NCI-H345 treated with DMSO at 0.1 percent for 48 hours (cell line): Measurements from ENCODE around the gene ITGA4.

Source experiments
- DNase-seq: peaks from one replicate; lab custom pipeline; 2025; ENCODE audit not compliant: unreplicated experiment; lab: John Stamatoyannopoulos, UW

The ITGA4 gene

GRCh38 chr2:181499231-181499630 is 42.0 kb downstream of the ITGA4 start:
- no peak for DNase-seq

- DNase-seq: no peak
These were observed 43.0 kb downstream of the ITGA4 start for GRCh38 chr2:181500201-181500600.

DNA sequence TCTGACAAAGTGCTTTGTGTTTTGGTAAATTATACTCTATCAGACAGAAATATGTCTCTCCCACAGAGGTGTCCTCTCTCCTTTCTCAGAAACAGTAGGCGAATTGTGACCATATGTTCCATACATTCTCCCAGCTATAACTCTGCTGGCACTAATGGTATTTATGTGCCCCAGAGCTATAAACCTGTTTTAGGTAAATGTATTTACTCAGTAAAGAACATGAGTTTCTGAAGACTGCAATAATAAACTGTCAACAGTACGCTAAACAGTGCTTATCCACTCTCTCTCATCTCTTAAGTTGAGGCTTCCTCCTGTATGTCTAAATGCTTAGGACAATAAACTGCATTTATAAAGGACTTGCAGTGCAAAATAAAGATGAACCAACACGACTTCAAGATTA is 58.5 kb downstream of the ITGA4 start:
- DNase-seq: no peak

- no peak for DNase-seq
These were observed 59.8 kb downstream of the ITGA4 start for GRCh38 chr2:181516992-181517391.

- DNase-seq: no peak
These were observed 60.6 kb downstream of the ITGA4 start for GRCh38 chr2:181517685-181518301.

GRCh38 chr2:181520253-181520652 is 63.1 kb downstream of the ITGA4 start:
- no peak for DNase-seq

DNA sequence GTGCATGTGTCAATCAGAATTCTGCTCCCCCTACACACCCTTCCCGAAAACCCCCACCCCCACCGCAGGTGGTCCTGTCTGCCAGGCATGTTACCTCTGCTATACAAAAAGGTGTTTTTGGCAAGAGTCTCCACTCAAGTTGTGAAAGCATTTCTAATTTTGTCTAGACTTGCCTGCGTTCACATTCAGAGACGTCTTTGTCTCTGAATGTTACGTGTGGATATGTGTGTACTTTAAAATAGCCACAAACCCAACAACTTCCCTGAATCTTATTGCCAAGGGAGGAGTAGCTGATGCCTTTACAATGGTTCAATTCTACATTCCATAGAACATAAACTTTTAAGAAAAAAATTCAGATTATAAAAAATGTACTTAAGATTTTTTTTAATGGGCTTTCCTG is 66.6 kb downstream of the ITGA4 start:
- no peak for DNase-seq

DNA sequence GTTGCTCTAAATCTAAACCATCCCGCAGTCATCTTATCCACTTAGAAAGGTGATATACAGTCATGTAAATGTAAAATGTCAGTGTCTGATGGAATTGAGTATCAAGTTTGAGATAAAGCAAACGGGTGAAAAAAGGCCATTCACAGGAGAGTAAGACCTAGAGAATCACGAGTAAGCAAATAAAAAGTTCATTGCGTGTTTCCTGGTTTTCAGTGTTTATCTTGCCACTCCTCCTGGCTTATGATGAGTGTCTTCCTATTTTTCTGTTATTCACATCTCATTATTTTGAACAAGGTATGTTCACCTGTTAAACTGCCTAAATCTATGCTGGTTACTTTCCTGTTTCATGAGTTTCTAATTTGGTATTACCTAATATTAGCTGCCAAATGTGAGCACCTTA is 68.8 kb downstream of the ITGA4 start:
- no peak for DNase-seq

GRCh38 chr2:181527058-181527457 is 69.9 kb downstream of the ITGA4 start:
- DNase-seq: no peak

GRCh38 chr2:181528441-181528840 is 71.3 kb downstream of the ITGA4 start:
- DNase-seq: no peak

DNA sequence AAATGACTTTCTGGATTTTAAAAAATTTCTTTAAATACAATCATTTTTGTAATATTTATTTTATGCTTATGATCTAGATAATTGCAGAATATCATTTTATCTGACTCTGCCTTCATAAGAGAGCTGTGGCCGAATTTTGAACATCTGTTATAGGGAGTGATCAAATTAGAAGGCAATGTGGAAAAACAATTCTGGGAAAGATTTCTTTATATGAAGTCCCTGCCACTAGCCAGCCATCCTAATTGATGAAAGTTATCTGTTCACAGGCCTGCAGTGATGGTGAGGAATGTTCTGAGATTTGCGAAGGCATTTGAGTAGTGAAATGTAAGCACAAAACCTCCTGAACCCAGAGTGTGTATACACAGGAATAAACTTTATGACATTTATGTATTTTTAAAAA is 79.5 kb downstream of the ITGA4 start:
- DNase-seq: no peak

- no peak for DNase-seq
These were observed 83.2 kb downstream of the ITGA4 start for GRCh38 chr2:181540421-181540820.

DNA sequence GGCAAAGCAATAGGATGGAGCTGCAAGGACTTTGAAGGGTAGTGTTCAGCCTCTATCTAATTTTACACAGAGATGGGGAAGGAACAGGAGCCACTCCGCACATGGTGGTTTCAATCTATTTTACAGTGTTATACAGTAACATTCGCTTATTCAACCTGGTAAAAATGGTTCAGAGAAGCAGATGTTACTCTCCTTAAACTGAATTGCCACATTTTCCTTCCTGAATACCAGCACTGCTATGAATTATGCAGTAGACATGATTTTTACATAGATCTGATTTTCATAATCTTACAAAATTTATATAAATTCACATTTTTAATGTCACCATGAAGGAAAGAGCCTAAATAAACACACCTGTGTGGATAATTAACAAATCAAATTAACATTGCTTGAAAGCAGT is 85.0 kb downstream of the ITGA4 start:
- no peak for DNase-seq

GRCh38 chr2:181546086-181546485 is 88.9 kb downstream of the ITGA4 start:
- DNase-seq: no peak

DNA sequence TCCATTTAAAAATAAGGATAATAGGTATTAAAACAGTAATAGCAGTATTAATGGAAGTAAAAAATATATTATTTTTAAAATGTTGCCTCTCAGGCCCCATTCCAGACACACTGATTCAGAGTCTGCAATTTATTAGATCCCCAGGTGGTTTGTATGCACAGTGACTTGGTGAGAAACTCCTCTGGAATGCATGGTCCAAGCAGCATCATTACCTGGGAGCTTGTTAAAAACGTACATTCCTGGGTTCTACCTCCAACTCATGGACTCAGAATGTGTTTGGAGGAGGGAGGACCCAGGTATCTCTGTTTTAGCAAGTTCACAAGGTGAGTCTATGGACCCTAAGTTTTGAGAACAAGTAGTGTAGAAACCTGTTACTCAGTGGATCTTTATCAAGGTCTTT is 95.6 kb downstream of the ITGA4 start:
- no peak for DNase-seq

GRCh38 chr2:181553244-181553643 is 96.1 kb downstream of the ITGA4 start:
- no peak for DNase-seq

DNA sequence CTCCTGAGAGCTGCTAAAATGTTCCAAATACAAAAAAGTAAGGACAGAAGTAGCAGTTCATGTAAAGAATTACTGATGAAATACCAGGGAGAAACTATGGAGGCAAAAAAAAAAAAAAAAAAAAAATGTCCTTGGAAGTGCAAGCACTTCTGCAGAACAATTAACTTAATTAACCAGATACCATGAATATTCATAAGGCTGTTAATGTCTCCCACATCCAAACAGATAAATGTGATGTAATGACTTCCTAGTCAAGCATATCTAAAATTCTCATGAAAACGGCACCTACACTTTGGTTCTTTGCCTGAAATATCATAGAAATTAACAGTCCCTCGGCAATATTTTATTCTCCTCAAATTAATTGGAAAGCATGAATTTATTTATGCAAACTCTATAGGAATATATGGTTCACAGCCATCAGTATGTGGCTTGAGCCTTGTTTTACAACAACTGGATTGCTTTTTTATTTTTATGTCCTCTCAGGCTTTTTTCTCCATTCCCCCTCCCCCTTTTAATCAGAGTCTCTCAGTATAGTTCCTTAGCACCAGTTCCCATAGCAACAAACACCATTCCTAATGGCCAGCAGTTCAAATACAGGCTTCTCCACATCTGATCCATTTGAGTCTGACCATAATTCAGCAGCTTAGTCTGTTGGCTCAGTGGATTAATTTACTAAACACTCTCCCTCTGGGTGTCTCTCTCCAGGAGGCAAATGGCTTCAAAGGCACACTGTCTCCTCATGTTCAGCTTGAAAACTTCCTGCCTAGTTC is 97.1 kb downstream of the ITGA4 start:
- no peak for DNase-seq

DNA sequence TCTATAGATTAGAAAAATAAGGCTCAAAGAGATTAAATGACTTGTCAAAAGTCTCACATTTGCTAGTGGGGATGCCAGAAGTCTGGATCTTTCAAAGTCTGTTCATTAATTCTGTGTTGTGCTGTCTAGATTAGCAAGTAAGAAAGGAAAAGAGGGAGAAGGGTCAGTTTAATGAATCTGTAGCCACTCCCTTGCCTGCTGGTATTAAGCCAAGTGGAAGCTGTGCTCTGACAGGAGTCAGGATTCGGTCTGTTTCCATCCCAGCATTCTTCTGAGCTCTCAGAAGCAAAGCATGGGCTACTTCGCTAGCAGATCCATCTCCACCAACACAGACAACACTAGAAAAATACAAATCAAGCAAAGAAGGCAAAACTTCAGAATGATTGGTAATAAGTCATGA is 101.2 kb downstream of the ITGA4 start:
- no peak for DNase-seq

- no peak for DNase-seq
These were observed 106.0 kb downstream of the ITGA4 start for GRCh38 chr2:181563101-181563692.

- no peak for DNase-seq
These were observed 109.3 kb downstream of the ITGA4 start for GRCh38 chr2:181566334-181567032.

DNA sequence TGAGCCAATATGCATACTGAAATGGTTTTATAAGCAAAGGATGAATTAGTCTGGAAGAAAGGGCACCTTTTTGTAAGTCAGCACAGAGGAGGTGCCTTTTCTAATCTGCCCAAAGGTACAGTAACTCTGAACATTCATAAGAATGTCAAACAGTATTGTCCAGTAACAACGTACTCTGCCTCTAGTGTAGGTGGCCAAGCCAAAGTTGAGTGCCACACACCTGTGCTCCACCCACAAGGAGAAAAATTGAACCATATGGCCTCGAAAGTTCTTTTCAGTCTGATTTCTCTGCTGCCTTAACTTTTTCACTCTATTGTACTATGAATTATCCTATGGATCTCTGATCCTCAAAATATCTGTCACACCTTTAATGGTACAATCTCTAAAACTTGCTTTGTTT is 112.9 kb downstream of the ITGA4 start:
- no peak for DNase-seq
